Mammary epithelial cell (primary cell): ENCODE results near the gene CHD5.

Experiments
- EZH2 ChIP-seq: IDR thresholded peaks from 2 replicates; pipeline ENCODE4 v1.6.1; 2012; ENCODE audit warnings: low read length, inconsistent platforms, borderline replicate concordance
- TF ChIP-seq, protein P1 (sequence below), 2 donors: IDR thresholded peaks in 1 of 2; conservative IDR thresholded peaks in 1 of 2; 2 replicates each; pipeline ENCODE4 v1.5.1; 2011 to 2012; ENCODE audit warnings: inconsistent platforms in 2 of 2, low read length in 2 of 2, mild to moderate bottlenecking in 2 of 2, control low read depth in 1 of 2, low read depth in 1 of 2; ENCODE audit not compliant: insufficient read depth in 1 of 2; ENCODE audit errors: extremely low read depth in 1 of 2

- TF ChIP-seq, protein P1, sequence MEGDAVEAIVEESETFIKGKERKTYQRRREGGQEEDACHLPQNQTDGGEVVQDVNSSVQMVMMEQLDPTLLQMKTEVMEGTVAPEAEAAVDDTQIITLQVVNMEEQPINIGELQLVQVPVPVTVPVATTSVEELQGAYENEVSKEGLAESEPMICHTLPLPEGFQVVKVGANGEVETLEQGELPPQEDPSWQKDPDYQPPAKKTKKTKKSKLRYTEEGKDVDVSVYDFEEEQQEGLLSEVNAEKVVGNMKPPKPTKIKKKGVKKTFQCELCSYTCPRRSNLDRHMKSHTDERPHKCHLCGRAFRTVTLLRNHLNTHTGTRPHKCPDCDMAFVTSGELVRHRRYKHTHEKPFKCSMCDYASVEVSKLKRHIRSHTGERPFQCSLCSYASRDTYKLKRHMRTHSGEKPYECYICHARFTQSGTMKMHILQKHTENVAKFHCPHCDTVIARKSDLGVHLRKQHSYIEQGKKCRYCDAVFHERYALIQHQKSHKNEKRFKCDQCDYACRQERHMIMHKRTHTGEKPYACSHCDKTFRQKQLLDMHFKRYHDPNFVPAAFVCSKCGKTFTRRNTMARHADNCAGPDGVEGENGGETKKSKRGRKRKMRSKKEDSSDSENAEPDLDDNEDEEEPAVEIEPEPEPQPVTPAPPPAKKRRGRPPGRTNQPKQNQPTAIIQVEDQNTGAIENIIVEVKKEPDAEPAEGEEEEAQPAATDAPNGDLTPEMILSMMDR (conservative IDR thresholded peaks at IDR 0.05 in 1 of 2, IDR thresholded peaks at IDR 0.05 in 1 of 2; ENCODE audit: extremely low read depth in 1 of 2, insufficient read depth in 1 of 2, low read depth in 1 of 2, low read length in 2 of 2): no peak
- no peak for TF ChIP-seq EZH2
These were observed 72.4 kb downstream of the CHD5 start for GRCh38 chr1:6107409-6108356.
